Mucosa of descending colon (tissue), 3 donors: ENCODE data around the gene SLC39A13. TPM values are rescaled to one million over a fixed set of nuclear protein-coding genes. Genes with fewer than 3 reads are reported as not detected.

Experiments used
- ATAC-seq: fragments of 200-7000 bp; cut with Tn5 transposase; one replicate; pipeline ENCODE4 v1.9.1; 2020; ENCODE audit warnings: mild to moderate bottlenecking, moderate library complexity
- DNase-seq, 3 donors: peaks; one replicate each; pipeline ENCODE4 v3.0.0-alpha.2; 2020
- H3K36me3 ChIP-seq: fragments of 200-600 bp; one replicate; pipeline ENCODE4 v1.8.0; 2021; ENCODE audit warnings: low read depth, mild to moderate bottlenecking
- H3K4me1 ChIP-seq: fragments of 200-600 bp; one replicate; pipeline ENCODE4 v1.8.0; 2021; ENCODE audit warnings: low read depth, mild to moderate bottlenecking
- H3K4me3 ChIP-seq: fragments of 200-600 bp; one replicate; pipeline ENCODE4 v1.8.0; 2021; ENCODE audit warnings: mild to moderate bottlenecking
- H3K9me3 ChIP-seq: fragments of 200-600 bp; one replicate; pipeline ENCODE4 v1.8.0; 2021; ENCODE audit warnings: mild to moderate bottlenecking
- intact Hi-C, 2 donors: fragments of 100-400 bp; cut with DNase I in 1 of 2; cut with micrococcal nuclease in 1 of 2; formaldehyde crosslinking; loops; one replicate each; pipeline versions ENCODE4 v1.11.0 to v1.11.1; 2022; cut with DNase I, micrococcal nuclease
- total RNA-seq, 3 donors: library from RNA; stranded (reverse); fragmentation: NEBNext Ultra II Directional in 2 of 3; extraction: Animal tissue kit (Norgen Biotek cat#: 25700) in 2 of 3; gene quantifications; one replicate each; pipeline versions ENCODE4 v1.2.1 to v1.2.4, GENCODE V29; 2021 to 2023
- TF ChIP-seq, protein P1 (sequence below): fragments of 200-600 bp; IDR thresholded peaks from one replicate; pipeline ENCODE4 v1.8.0; 2022; ENCODE audit warnings: antibody characterized with exemption, mild to moderate bottlenecking
- donor health status: DM: no; HTN: no; CAD: no; lungs with moderate emphysema.
- donor health status: DM: no; HTN: no; CAD: no.
- donor health status: DM: no; HTN: yes; CAD: no.

Gene SLC39A13
- total RNA-seq, 3 donors from 2014 or later: 14.4 to 30.9 (median 21.4) TPM

DNA sequence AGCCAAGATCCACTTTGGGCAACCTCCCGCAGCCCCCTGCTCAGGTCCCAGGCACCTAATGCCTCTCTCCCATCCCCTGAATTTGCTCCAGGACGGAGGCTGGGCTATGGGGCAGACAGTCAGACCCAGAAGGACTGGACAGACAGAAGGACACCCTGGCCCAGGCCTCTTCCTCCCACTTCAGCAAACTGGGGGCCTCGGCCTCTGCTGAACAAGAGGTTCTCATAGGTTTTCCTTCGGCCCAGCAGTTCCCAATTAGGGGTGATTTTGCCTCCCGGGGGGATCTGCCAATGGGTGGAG, 33.7 kb upstream of the SLC39A13 start:
- H3K36me3 ChIP-seq: no peaks in the 10 kb centered on the region
- intact Hi-C loops: loop anchor here in 1 of 2 donors (10.0 kb wide), 1 partner anchor 80 kb away; no protein-coding TSS in a partner anchor
- ATAC-seq: no peak
- DNase-seq: no peak
- no peaks in the 10 kb centered on the region for H3K9me3 ChIP-seq
- TF ChIP-seq, protein P1, sequence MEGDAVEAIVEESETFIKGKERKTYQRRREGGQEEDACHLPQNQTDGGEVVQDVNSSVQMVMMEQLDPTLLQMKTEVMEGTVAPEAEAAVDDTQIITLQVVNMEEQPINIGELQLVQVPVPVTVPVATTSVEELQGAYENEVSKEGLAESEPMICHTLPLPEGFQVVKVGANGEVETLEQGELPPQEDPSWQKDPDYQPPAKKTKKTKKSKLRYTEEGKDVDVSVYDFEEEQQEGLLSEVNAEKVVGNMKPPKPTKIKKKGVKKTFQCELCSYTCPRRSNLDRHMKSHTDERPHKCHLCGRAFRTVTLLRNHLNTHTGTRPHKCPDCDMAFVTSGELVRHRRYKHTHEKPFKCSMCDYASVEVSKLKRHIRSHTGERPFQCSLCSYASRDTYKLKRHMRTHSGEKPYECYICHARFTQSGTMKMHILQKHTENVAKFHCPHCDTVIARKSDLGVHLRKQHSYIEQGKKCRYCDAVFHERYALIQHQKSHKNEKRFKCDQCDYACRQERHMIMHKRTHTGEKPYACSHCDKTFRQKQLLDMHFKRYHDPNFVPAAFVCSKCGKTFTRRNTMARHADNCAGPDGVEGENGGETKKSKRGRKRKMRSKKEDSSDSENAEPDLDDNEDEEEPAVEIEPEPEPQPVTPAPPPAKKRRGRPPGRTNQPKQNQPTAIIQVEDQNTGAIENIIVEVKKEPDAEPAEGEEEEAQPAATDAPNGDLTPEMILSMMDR: no peak
- H3K4me3 ChIP-seq: no peak overlapping the region
- no peaks in the 10 kb centered on the region for H3K4me1 ChIP-seq

DNA sequence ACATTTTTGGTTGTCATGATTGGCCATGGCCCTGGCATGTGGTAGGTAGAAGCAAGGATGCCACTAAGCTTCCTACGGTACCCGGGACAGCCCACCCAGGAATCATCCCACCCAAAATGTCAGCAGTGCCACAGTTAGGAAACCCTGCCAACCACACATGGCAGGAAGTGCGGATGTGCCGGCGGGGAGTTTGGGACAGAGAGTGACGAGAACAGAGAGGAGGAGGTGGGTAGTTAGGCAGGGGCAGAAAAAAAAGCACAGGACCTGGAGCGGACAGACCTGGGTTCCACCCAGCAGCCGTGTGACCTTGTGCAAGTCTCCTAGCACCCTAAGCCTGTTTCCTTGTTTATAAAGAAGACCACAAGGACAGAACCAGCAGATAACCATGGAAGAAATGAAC, 33.4 kb upstream of the SLC39A13 start:
- Histone ChIP-seq H3K4me1 (no peaks in the 10 kb centered on the region), H3K36me3 (no peaks in the 10 kb centered on the region), H3K9me3 (no peaks in the 10 kb centered on the region), H3K4me3 (no peak overlapping the region)
- intact Hi-C loops: loop anchor here in 1 of 2 donors (10.0 kb wide), 1 partner anchor 80 kb away; no protein-coding TSS in a partner anchor
- TF ChIP-seq, protein P1: no peak
- DNase-seq (peak in 1 of 3 donors; percentile 41), ATAC-seq (no peak)

DNA sequence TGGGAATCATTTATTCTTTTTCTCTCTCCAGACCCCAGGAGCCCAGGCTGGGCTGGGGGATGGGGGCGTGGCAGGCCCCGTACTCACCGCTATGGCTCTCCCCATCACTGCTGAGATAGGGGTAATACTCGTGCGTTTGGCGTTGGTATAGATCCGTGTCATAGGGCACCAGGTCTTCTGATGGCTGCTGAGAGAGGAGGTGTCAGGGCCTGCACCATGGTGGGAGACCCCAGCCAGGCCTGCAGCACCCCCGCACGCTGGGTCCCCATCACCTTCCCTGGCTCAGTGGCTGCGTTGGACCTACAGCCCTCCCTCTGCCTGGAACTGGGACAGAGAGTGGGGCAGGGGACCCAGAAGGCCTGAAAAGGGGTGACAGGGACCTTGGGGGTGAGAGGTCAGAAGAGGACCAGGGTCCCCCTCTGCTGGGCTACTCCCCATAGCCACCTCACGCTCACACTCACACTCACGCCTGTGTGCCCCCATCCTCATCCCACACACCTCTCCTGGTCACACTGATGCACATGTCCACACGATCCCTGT, 32.8 kb upstream of the SLC39A13 start:
- ATAC-seq (no peak), DNase-seq (peak in 1 of 3 donors; percentile 30)
- intact Hi-C loops: loop anchor here in 1 of 2 donors (10.0 kb wide), 1 partner anchor 79 kb away; no protein-coding TSS in a partner anchor
- H3K4me3 ChIP-seq: no peak overlapping the region
- no peaks in the 10 kb centered on the region for H3K36me3 ChIP-seq
- TF ChIP-seq, protein P1: no peak
- no peaks in the 10 kb centered on the region for H3K9me3 ChIP-seq
- no peaks in the 10 kb centered on the region for H3K4me1 ChIP-seq

DNA sequence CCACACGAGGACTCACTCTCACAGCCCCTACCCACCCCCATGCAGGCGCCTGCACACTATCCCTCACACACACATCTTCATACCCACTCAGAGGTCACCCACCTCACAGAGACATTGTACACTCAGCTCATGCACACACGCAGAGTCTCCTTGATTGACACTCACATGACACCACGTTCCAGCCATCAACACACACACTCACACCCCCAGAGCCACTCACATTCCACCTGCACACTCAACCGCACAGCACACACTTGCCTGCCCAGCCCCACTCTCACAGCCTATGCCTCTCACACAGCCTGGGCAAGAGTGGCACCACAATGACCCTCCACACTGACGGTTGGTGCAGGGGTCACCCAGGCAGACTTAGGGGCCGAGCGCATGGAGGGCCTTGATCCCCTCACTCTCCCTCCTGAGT, 32.3 kb upstream of the SLC39A13 start:
- TF ChIP-seq, protein P1: no peak
- Histone ChIP-seq H3K4me3 (no peak overlapping the region), H3K36me3 (no peaks in the 10 kb centered on the region), H3K4me1 (no peaks in the 10 kb centered on the region), H3K9me3 (no peaks in the 10 kb centered on the region)
- DNase-seq (peak in 1 of 3 donors; percentile 38), ATAC-seq (no peak)
- intact Hi-C loops: loop anchor here in 1 of 2 donors (10.0 kb wide), 1 partner anchor 79 kb away; no protein-coding TSS in a partner anchor

DNA sequence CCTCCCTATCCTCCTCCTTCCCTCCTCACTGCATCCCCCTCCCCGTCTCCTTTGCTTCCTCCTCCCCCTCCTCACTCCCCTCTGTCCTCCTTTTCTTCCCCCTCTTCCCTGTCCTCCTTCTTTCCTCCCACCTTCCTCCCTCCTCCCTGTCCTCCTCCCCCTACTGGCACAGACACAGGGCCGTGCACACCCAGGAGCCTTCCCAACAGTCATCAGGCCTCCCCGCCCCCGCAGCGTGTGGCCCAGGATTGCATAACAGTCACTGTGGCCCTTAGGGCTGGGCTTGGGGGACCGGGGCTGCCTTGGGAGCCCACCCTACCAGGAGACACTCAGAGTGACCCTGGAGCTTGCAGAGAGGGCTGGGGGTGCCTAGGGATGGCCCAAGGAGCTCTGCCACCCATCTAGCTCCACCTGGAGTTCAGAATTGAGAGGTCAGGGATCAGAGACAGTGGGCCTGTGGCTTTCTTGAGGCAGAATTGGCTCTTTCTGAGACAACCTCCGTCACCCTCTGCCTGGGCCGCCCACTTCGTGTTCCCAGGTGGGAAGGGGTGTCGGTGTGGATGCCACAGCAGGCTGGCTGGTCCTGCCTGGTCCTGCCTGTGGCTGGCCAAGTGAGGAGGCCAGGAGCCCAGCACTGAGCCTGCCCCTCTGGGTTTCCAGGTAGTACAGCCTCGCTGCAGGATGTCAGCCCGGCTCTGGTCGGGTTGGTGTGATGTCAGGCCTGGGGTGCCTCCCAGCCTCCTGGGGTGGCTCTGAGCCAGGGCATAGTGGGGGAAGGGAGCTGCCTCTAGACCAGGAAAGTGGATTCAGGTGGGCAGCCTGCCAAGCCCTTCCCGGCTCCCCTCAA, 31.6 kb upstream of the SLC39A13 start:
- Histone ChIP-seq H3K4me1 (no peaks in the 10 kb centered on the region), H3K36me3 (no peaks in the 10 kb centered on the region), H3K9me3 (no peaks in the 10 kb centered on the region), H3K4me3 (no peak overlapping the region)
- DNase-seq (peak in 2 of 3 donors; percentile 41 to 70), ATAC-seq (peak; percentile 40)
- intact Hi-C loops: loop anchor here in 1 of 2 donors (10.0 kb wide), 1 partner anchor 78 kb away; no protein-coding TSS in a partner anchor
- TF ChIP-seq, protein P1: no peak
